ENCODE results near the gene ITGB7.

ITGB7 gene, protein sequence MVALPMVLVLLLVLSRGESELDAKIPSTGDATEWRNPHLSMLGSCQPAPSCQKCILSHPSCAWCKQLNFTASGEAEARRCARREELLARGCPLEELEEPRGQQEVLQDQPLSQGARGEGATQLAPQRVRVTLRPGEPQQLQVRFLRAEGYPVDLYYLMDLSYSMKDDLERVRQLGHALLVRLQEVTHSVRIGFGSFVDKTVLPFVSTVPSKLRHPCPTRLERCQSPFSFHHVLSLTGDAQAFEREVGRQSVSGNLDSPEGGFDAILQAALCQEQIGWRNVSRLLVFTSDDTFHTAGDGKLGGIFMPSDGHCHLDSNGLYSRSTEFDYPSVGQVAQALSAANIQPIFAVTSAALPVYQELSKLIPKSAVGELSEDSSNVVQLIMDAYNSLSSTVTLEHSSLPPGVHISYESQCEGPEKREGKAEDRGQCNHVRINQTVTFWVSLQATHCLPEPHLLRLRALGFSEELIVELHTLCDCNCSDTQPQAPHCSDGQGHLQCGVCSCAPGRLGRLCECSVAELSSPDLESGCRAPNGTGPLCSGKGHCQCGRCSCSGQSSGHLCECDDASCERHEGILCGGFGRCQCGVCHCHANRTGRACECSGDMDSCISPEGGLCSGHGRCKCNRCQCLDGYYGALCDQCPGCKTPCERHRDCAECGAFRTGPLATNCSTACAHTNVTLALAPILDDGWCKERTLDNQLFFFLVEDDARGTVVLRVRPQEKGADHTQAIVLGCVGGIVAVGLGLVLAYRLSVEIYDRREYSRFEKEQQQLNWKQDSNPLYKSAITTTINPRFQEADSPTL

DNA sequence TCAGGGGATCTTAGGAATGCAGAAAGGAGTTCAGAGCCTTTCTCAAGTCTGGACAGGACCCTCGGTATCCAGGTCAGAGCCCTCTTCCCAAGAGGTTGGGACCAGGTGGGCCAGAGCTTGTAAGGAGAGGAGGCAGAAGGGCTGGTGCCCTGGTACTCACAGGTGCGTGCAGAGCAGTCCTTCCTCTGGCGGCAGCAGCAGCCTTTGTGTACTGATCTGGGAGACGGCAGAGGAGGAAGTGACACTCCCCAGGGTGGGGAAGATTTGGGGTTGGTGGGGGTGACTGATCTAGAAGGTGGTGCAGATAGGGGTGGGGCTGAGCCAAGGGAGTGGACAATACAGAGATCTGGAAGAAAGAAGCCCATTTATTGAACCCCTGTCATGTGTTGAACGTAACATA lies at the start of gene ITGB7:
Gene ITGB7, minus strand, starts transcription at position 210 of the 400 bp plus-strand sequence. CDS start 6,808 bp downstream, outside the sequence.
- DNase-seq: no peak

DNA sequence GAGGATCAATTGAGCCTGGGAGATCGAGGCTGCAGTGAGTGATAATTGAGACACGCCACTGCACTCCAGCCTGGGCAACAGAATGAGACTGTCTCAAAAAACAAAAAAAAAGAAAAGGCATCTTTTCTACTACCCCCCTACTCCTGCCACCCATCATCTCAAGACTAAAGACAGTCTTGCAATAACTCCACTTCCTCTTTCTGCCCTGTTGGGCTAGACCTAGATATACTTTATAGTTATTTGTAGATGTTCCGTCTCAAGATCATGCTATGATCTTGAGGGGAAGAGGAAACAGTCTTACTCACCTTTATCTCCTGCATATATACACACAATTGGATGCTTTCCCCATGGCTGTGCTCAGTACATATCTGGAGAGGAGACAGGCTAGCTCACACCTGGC lies 48.9 kb upstream of the ITGB7 start:
- DNase-seq: no peak

DNA sequence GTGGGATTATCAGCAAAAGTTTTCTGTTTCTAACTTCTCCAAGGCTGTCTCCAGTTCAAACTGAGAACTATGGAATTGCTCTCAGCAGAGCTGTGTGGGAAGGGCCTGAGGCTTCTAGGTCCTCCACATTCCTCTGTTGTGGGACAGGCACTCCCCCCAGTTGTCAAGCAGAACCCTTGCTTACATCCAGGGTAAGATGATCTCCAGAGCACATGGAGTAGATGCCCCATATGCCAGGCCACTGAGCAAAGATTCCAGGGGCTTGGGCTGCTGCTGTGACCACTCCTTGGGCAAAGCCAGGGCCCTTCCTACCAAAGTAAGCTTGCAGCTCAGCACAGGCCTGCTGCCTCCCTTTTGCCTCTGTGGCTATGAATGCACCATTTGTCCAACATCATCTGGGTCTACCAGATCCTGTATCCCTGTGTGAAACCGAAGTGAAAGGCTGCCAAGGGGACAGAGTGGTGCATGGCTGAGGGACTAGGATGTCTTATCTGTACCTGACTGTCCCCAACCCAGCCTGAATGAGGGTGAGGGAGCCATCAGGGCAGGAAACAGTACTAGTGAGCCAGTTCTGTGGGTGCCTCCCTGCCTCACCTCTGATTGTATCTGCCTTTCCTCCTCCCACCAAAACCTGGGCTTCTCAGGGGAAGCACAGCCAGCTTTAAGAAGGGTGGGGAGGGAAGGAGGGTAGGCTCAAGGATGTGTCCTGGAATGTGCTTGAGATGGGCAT lies 47.9 kb upstream of the ITGB7 start:
- DNase-seq: no peak

DNA sequence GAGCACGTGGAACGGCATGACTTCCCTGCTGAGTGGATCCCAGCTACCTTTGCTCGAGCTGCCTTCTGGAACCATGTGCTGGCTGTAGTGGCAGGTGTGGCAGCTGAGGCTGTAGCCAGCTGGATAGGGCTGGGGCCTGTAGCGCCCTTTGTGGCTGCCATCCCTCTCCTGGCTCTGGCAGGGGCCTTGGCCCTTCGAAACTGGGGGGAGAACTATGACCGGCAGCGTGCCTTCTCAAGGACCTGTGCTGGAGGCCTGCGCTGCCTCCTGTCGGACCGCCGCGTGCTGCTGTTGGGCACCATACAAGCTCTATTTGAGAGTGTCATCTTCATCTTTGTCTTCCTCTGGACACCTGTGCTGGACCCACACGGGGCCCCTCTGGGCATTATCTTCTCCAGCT lies 46.2 kb upstream of the ITGB7 start:
- no peak for DNase-seq

DNA sequence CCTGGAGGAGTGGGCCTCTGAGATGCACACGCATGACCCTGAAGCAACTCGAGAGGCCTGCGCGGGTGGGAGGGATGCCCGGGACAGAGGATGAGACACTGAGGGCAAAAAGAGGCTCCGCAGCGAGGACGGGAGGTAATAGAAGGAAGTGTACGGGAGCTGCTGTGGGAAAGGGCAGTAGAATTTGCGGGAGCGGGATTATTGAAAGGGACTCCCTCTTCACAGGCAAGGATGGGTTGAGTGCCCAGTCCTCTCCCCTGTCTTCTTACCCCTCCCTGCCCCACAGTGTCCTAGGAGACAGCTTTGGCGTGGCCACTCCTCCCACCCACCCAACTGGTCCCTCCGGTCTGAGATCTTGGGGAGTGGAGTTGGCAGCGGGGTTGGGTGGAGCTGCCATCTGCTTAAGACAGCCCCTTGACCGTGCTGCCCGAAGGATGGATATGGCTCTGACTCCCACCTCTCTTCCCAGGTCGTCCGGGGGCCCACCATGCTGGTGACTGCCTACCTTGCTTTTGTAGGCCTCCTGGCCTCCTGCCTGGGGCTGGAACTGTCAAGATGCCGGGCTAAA lies 45.4 kb upstream of the ITGB7 start:
- no peak for DNase-seq

DNA sequence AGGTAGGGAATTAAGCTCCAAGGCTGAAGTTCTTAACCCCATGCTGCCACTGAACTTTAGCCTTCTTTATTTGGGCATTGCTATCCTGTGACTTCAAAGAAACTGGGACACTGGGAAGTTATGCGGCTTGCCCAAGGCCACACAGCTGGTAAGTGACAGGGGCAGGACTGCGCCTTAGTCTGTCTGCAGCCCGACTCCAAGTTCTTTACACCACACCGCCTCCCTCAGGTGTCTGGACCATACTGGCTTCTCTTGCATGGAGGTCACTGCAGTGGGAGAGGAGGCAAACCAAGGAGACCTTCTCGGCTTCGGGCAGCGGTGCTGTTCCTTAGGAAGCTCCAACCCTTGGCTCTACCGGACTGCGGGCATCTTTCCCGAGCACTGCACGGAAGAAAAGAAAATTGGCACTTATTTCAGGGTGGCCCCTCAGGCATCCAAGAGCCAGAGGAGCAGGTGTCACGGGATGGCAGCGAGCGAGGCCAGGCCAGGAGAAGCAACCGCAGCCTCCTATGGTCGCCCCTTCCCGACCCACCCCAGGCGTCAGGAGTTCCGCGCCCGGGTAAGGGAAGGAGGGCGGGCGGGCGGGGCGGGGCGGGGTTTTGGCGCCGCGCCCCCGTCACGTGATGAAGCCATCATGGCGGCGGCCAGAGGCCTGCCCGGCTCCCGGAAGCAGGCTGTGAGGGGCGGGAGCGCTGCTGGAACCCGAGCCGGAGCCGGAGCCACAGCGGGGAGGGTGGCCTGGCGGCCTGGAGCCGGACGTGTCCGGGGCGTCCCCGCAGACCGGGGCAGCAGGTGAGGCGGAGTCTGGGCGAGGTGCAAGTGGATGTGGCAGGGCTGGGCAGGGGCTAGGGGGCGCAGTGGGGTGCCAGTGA lies 44.7 kb upstream of the ITGB7 start:
- DNase-seq: peak; percentile 45

DNA sequence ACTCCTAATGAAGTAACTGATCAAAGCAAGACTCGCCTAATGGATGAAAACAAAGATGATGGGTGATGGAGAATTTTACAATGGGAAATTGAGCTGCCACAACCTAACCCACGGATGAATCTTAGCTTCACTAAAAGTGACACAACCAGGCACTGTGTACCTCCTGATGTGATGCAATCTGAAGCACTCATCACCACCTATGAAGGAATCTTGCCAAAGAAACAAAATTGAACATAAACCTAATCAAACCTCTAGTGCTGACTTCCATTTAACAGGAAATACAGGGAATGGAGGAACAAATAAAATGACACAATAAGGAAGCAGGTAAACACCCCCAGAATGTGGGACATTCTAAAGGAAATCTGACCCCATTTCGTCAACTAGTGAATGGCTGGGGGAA lies 38.2 kb upstream of the ITGB7 start:
- no peak for DNase-seq

DNA sequence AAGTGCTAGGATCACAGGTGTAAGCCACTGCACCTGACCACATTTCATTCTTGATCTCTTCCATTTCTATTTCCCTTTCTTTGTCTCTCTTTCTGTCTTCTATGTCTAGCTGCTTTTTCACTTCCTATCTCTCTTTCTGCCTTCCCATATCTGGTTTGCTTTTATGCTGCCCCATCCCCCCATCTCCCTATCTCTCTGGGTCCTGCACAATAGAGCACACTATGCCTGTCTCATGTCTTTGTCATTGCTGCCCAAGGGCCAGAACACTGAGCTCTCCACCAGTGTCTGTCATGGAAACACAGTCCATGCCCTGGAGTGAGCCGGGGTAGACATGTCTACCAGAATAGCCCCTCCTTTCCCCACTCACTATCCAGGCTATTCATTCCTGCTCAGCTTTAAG lies 37.3 kb upstream of the ITGB7 start:
- DNase-seq: no peak

DNA sequence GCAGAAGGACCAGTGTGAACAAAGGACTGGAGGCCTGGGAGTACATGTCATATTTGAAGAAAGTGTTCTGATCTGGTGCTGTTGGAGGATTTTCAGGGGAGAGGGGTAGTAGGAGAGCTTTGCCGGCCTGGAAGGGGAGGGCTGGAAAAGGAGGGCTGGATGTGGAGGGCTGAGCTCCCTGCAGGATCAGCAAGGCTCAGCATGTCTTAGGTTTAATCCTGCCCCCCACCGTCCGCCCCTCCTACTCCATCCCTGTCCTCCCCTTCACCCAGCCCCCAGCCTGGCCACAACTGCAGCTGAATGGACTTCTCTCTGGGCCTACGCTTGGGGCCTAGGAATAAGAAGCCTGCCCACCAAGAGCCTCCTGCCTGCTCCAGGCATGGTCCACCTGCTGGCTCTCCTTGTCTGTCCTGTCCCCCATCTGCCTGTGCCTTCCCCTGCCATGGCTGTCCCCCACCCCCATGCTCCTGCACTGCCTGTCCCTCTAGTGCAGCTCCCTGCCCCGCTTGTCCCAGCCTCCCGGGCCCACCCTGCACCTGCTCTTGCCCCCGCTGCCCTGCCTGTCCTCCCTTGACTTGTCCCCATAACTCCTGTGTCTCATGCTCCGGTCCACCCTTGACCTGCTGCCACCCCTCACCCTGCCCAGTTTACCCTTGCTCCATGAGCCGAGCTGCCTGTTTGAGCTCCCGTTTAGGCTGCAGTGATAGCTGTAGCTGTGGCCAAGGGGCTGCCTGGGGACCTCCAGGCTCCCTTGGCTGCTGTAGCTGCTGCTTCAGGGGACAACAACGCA lies 34.8 kb upstream of the ITGB7 start:
- DNase-seq: no peak

DNA sequence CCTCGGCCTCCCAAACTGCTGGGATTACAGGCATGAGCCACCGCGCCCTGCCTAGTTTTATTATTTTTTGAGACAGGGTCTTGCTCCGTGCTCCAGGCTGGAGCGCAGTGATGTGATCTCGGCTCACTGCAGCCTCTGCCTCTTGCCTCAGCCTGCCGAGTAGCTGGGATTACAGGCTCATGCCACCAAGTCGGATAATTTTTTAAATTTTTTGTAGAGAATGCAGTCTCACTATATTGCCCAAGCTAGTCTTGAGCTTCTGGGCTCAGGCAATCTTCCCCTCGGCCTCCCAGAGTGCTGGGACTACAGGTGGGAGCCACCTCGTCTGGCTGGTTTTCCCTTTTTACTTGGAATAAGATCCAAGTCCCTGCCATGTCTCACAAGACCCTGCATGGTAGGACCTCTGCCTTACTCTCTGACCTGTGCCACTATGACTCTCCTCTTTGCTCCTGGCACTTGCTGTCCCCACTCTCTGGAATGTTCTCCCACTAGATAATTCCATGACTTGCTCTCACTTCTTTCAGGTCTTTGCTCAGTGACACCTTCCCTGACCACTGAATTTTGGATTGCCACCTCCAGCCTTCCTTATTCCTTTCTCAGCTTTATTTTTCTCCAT lies 32.7 kb upstream of the ITGB7 start:
- no peak for DNase-seq

DNA sequence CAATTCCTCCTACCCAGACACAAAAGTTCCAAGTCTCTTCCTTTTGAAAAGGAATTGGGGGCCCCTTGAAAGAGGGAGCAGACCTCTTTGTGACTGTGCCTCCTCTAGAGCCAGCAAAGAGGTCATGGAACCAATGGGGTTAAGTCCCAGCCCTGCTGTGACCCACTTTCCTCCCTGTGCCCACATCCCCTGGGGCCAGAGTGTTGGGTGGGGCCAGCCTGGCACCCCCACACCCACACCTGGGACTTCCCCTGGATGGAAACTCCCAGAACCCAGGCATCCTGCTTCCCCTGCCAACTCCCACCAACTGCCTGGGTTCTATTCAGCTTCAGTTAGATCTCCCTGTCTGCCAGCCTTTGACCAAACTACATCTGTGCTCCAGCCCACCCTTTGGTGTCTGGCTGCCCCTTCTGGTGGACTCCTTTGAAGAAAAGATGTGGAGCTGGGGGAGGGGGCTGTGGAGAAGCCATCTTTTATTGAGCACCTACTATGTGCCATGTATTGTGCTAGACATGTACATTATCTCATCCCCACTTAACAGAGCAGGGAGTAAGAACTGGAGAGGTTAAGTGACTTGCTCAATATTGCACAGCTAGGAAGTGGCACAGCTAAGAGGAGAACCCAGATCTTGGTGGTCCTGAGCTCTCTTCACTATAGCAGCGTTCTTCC lies 29.5 kb upstream of the ITGB7 start:
- no peak for DNase-seq

DNA sequence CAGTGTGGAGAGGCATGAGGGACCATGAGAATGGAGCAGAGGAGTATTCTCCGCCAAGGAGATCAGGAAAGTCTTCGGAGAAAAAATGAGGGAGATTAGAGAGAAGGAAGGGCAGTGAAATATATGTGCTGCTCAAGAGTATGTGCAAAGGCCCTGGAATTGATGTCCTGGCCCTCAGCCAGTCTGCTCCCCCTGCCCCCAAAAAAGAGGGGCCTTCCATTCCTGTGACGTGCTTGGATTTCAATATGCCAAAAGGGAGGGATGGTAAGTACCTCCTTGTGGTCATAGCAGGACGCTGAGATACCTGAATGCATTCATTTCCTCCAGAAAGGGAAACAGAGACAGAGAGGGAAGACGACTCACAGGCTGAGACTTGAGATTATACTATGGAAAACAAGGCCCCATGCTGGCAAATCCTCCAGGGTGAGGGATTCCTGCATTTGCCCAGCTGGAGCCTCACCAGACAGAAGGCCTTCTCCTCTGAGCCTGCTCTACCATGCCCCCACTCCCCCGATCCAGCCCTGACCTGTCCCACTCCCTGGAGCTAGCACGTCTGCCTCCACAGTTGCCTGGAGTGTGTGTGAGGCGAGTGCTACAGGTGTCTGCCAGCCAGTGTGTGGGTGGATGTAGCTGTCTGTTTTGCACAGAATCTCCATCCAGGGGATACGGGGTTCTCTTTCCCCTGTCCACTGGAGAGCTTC lies 28.8 kb upstream of the ITGB7 start:
- DNase-seq: no peak

DNA sequence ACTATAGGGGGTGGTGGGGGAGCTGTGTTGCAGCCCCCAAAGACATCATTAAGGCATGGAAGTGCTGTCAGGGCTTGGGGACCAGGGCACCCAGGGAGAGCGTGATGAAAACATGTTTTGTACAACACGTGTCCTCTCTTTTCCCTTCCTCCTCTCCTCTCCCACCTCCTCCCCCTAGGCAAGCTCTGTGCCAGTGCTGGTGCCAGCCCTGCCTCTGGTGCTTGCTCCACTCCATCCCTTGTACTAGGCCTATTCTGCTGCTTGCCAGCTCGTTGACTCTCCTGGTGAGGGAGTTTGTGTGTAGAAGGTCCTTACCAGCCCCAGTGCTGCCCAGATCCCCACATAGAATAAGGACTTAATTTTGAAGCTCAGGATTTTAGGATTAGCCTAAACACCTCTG lies 28.1 kb upstream of the ITGB7 start:
- no peak for DNase-seq

DNA sequence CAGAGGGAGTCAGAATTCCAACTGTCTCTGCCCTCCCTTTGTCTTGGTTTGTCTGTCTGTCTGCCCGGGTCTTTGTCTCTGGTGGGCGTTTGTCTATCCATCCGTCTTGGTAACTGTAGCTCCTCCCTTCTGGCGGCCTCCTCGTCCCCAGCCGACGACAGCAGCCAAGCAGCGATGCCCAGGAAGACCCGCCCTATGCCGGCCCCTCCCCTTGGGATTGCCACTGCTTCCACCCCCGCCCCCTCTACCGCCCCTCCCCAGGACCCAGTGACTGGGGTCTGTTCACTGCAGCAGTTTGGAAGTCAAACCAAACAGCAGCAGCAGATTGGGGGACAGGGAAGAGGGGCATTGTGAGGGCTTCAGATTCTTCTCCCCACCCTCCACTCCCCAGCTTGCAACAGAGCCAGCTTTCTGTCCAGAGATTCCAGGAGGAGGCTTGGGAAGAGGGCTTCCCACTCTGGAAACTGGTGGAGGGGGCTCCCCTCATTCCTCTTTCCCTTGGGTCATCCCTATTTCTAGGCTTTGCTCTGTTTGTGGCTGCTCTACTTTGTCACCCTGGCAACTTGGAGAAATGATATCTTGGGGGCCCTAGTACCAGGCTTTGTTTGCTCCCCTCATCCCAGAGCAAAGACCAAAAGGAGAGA lies 27.3 kb upstream of the ITGB7 start:
- peak; percentile 36 for DNase-seq

DNA sequence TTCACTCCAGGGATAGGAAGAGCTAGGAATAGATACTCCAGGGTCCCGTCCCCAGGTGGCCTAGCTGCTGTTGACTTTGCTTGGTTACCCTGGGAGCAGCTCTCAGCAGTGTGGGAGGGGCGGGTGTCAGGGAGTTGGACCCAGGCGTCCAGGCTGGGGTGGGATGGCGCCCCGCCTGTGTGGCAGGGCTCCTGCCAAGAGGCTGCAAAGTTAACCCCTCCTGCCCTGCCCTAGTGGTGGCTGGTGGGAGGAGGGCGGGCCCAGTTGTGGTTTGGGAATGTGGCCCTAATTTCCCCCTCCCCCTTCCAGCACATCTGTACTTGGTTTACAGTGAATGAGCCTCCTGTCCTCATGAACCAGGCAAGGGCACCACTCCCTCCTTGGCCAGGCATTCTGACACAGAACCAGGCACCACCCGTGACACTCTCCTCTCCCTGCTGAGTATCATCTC lies 26.6 kb upstream of the ITGB7 start:
- DNase-seq: no peak

DNA sequence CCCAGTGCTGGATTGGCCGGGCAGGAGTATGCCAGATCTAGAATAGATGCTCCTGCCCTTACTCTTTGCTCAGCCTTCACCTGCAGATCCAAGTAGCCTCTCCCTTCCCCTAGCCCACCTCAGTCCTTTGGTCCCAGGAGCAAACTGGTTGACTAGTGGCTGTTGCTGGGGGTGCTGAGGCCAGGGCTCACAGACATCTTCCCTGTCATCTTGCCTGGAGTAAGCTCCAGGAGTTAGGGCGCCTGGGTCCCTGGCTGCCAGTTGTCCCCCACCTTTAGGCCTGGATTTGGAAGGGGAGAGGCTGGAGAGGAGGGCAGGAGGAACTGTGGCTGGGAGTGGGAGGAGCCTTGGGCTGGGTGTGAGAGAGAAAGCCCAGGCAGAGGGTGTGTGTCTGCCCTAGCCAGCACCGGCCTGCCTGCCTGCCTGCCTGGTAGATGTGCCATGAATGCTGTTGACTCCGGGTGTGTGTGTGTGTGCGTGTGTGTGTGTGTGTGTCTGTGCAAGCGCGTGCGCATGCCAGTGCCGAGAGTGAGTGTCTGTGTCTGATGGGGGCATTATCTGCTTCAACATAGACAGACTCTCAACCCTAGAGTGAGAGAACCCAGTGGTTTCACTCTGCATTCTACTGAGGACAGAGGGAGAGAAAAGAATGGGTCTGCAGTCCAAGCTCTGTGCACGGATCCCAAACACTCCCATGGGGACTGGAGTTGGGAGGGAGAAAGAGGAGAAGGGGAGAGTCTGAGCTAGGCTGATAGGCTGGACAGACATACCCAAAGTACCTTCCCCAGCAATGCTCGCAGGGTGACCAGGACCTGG lies 25.8 kb upstream of the ITGB7 start:
- peak; percentile 50 for DNase-seq

DNA sequence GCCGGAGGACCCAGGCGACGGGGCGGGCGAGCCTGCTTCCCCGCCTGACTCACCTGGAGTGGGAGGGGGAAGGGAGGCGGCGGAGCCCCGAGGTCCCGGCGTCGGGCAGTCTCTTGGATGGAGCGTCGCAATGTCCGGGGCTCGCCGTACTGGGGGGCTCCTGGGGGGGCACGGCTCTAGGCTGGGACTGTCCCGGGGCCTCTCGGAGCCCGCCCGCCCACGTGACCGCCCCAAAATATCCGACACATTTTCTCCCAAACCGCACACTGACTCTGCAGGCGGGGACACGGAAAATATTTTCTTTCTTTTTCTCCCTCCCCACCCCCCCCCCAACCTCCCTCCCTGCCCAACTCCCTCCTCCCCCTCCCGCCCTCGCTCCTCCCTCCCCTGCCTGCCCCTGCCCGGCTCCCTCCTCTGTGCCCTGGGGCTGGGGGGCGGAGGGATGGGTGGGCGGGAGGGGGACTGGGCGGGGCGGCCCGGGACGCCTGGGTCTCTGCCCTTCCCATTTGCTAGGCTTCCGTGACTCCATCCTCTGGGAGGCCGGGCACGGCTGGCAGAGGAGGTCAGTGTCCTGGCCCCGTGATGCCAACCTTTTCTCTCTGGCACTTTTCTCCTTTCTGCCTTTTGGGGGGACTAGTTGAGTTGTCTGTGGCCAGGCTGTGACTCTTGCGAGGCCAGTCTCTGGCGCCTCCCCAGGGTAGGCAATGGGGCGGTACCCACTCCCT lies 25.0 kb upstream of the ITGB7 start, which contains the start of gene RARG:
Gene RARG, minus strand, starts transcription at position 289 of the 725 bp plus-strand sequence. CDS start 4,664 bp downstream, outside the sequence.
- peak; percentile 28 for DNase-seq

DNA sequence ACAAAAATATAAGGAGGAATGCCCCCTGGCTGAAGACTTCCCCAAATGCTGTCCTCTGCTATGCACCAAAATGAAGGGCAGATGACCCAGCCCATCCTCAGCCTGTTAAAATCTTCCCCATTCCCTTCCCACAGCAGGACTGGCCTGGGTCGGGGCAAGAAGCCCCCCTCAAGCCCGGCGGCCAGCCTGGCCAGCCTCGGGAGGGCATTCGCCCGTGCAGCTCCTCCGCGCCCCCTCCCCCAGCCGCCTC lies 24.5 kb upstream of the ITGB7 start:
- DNase-seq: no peak
